ENCODE results near the gene SOD2. TPM values are rescaled to one million over a fixed set of nuclear protein-coding genes. Genes with fewer than 3 reads are reported as not detected.

The SOD2 gene
- polyA plus RNA-seq, 1 donor from 2014 or later, result 137 TPM

DNA sequence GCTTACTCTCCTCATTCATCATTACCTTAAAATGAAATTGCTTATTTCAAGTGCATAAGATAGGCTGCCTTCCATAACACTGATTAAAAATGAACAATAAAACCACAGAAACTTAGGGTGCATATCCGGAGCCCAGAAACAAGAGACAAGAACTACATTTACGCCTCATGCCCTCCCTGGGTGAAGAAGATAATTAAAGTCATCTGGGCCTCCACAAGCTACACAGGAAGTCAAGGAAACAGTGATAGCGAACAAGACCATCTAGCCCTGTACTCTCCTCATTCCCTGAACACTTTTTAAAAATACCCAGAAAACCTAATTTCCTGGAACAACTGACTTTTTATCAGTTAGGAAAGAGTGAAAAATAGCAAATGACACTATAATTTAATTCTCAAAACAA is 6.3 kb downstream of the SOD2 start:
- Histone ChIP-seq H3K36me3 (ENCODE audit: insufficient read depth, low read length) (peaks cover 6% of the 10 kb centered on the region), H3K79me2 (replicated peaks; ENCODE audit: insufficient read depth, low read length) (peaks cover 33% of the 10 kb centered on the region)
- TF ChIP-seq MXI1 (conservative IDR thresholded peaks at IDR 0.05; ENCODE audit: poor library complexity, severe bottlenecking), result no peak
- no peak for TF ChIP-seq RAD21 (conservative IDR thresholded peaks at IDR 0.05)
- TF ChIP-seq, protein P1, sequence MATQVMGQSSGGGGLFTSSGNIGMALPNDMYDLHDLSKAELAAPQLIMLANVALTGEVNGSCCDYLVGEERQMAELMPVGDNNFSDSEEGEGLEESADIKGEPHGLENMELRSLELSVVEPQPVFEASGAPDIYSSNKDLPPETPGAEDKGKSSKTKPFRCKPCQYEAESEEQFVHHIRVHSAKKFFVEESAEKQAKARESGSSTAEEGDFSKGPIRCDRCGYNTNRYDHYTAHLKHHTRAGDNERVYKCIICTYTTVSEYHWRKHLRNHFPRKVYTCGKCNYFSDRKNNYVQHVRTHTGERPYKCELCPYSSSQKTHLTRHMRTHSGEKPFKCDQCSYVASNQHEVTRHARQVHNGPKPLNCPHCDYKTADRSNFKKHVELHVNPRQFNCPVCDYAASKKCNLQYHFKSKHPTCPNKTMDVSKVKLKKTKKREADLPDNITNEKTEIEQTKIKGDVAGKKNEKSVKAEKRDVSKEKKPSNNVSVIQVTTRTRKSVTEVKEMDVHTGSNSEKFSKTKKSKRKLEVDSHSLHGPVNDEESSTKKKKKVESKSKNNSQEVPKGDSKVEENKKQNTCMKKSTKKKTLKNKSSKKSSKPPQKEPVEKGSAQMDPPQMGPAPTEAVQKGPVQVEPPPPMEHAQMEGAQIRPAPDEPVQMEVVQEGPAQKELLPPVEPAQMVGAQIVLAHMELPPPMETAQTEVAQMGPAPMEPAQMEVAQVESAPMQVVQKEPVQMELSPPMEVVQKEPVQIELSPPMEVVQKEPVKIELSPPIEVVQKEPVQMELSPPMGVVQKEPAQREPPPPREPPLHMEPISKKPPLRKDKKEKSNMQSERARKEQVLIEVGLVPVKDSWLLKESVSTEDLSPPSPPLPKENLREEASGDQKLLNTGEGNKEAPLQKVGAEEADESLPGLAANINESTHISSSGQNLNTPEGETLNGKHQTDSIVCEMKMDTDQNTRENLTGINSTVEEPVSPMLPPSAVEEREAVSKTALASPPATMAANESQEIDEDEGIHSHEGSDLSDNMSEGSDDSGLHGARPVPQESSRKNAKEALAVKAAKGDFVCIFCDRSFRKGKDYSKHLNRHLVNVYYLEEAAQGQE (IDR thresholded peaks at IDR 0.05; ENCODE audit: borderline replicate concordance), result no peak
- TF ChIP-seq EZH2 (IDR thresholded peaks at IDR 0.05; ENCODE audit: borderline replicate concordance, insufficient read depth, low read length, poor library complexity, severe bottlenecking), result no peak
- TF ChIP-seq POLR2AphosphoS5 (IDR thresholded peaks at IDR 0.05), result no peak
- no peak for TF ChIP-seq SMC3 (conservative IDR thresholded peaks at IDR 0.05; ENCODE audit: poor library complexity)
- TF ChIP-seq, protein P2, sequence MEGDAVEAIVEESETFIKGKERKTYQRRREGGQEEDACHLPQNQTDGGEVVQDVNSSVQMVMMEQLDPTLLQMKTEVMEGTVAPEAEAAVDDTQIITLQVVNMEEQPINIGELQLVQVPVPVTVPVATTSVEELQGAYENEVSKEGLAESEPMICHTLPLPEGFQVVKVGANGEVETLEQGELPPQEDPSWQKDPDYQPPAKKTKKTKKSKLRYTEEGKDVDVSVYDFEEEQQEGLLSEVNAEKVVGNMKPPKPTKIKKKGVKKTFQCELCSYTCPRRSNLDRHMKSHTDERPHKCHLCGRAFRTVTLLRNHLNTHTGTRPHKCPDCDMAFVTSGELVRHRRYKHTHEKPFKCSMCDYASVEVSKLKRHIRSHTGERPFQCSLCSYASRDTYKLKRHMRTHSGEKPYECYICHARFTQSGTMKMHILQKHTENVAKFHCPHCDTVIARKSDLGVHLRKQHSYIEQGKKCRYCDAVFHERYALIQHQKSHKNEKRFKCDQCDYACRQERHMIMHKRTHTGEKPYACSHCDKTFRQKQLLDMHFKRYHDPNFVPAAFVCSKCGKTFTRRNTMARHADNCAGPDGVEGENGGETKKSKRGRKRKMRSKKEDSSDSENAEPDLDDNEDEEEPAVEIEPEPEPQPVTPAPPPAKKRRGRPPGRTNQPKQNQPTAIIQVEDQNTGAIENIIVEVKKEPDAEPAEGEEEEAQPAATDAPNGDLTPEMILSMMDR (IDR thresholded peaks at IDR 0.05; ENCODE audit: poor library complexity, severe bottlenecking), result no peak
- TF ChIP-seq TAF1 (IDR thresholded peaks at IDR 0.05; ENCODE audit: low read depth), result no peak
- TF ChIP-seq EP300 (conservative IDR thresholded peaks at IDR 0.05; ENCODE audit: poor library complexity, severe bottlenecking), result no peak

DNA sequence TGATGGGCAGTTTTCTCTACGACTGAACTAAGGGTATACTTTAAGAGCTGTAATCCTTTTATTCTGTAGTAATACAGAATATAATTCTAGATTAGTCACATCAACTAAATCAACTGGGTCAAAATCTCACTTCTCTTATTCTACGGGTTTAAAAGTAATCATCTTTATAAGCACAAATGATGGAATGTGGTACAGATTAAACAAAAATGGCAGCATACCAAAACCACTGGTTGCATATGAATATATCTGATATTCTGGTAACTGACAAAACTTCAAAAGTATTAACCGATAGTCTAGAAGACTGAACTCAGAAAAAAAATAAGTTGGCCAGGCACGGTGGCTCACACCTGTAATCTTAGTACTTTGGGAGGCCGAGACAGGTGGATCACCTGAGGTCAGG is 7.0 kb downstream of the SOD2 start:
- no peaks in the 10 kb centered on the region for H3F3A ChIP-seq (ENCODE audit: insufficient read depth, low read length, poor library complexity, severe bottlenecking)
- no peak overlapping the region for H3K9ac ChIP-seq (ENCODE audit: low read length)
- TF ChIP-seq EP300 (conservative IDR thresholded peaks at IDR 0.05; ENCODE audit: poor library complexity, severe bottlenecking) (no peak), TAF1 (IDR thresholded peaks at IDR 0.05; ENCODE audit: low read depth) (no peak), MXI1 (conservative IDR thresholded peaks at IDR 0.05; ENCODE audit: poor library complexity, severe bottlenecking) (no peak), RAD21 (conservative IDR thresholded peaks at IDR 0.05) (no peak), POLR2AphosphoS5 (IDR thresholded peaks at IDR 0.05) (no peak), EZH2 (IDR thresholded peaks at IDR 0.05; ENCODE audit: borderline replicate concordance, insufficient read depth, low read length, poor library complexity, severe bottlenecking) (no peak), SMC3 (conservative IDR thresholded peaks at IDR 0.05; ENCODE audit: poor library complexity) (no peak)
- TF ChIP-seq, protein P1 (IDR thresholded peaks at IDR 0.05; ENCODE audit: borderline replicate concordance), result no peak
- TF ChIP-seq, protein P2 (IDR thresholded peaks at IDR 0.05; ENCODE audit: poor library complexity, severe bottlenecking), result no peak
- no peaks in the 10 kb centered on the region for H3K9me2 ChIP-seq (ENCODE audit: insufficient read depth, low read length)
- H3K4me3 ChIP-seq (ENCODE audit: low read length), result no peak overlapping the region
- H3K27me3 ChIP-seq (ENCODE audit: insufficient read depth, low read depth, low read length), result no peaks in the 10 kb centered on the region
- H3K79me2 ChIP-seq (replicated peaks; ENCODE audit: insufficient read depth, low read length), result peaks cover 27% of the 10 kb centered on the region
- no peaks in the 10 kb centered on the region for H3K9me3 ChIP-seq (ENCODE audit: low read length)
- peaks cover 6% of the 10 kb centered on the region for H3K36me3 ChIP-seq (ENCODE audit: insufficient read depth, low read length)
- no peak overlapping the region for H3K27ac ChIP-seq (ENCODE audit: low read length)
- H3K4me2 ChIP-seq (ENCODE audit: low read length), result no peak overlapping the region
- no peaks in the 10 kb centered on the region for H4K20me1 ChIP-seq (ENCODE audit: insufficient read depth)
- H2AFZ ChIP-seq (ENCODE audit: low read depth, low read length), result no peak overlapping the region

More for the DNA sequence above, 6.3 kb downstream of the SOD2 start:
- H3K27ac ChIP-seq (ENCODE audit: low read length), result no peak overlapping the region
- H3F3A ChIP-seq (ENCODE audit: insufficient read depth, low read length, poor library complexity, severe bottlenecking), result no peaks in the 10 kb centered on the region
- no peak overlapping the region for H3K4me3 ChIP-seq (ENCODE audit: low read length)
- H3K9me3 ChIP-seq (ENCODE audit: low read length), result no peaks in the 10 kb centered on the region
- H3K27me3 ChIP-seq (ENCODE audit: insufficient read depth, low read depth, low read length), result no peaks in the 10 kb centered on the region
- no peaks in the 10 kb centered on the region for H4K20me1 ChIP-seq (ENCODE audit: insufficient read depth)
- no peak overlapping the region for H2AFZ ChIP-seq (ENCODE audit: low read depth, low read length)
- H3K9ac ChIP-seq (ENCODE audit: low read length), result no peak overlapping the region
- H3K9me2 ChIP-seq (ENCODE audit: insufficient read depth, low read length), result no peaks in the 10 kb centered on the region
- H3K4me2 ChIP-seq (ENCODE audit: low read length), result no peak overlapping the region

All from neural cell (in vitro differentiated cells).